K562 (cell line): ENCODE data around the gene ERCC2. TPM values are rescaled to one million over a fixed set of nuclear protein-coding genes. Genes with fewer than 3 reads are reported as not detected.
A peak's percentile ranks its signal among the peaks of the same experiment; 100 is the strongest.

Experiments
- ATAC-seq: fragments of 200-7000 bp; cut with Tn5 transposase; 3 replicates; pipeline ENCODE4 v1.9.1; 2020; ENCODE audit warnings: moderate library complexity
- BruUV-seq: library from RNA; stranded (reverse); fragments of 400-500 nt; replicated peaks from 2 replicates; lab custom pipeline; 2021; lab: Mats Ljungman, UMichigan
- CTCF ChIA-PET: fragments of 300-600 bp; formaldehyde crosslinking; extraction: SDS; loops from one replicate; lab custom pipeline; 2021; ENCODE audit warnings: low intra/inter-chr PET ratio; lab: Yijun Ruan, JAX
- POLR2A ChIA-PET: fragments of 300-600, 350-650 bp; sonication (Branson Sonifier 250); formaldehyde crosslinking; extraction: SDS; loops from one replicate; lab custom pipeline; 2021; ENCODE audit warnings: antibody characterized with exemption, inconsistent platforms; lab: Yijun Ruan, JAX
- DNase-seq, 4 experiments: peaks; one replicate each; pipeline versions ENCODE4 v3.0.0 to v3.0.0-alpha.2; 2011 to 2018; ENCODE audit warnings: low spot score in 3 of 4, mixed read lengths in 3 of 4; ENCODE audit errors: extremely low read depth in 1 of 4
- FAIRE-seq: peaks from 2 replicates; lab custom pipeline; 2011; peaks lifted over from hg19 to GRCh38; lab: Jason Lieb, UNC
- H2AFZ ChIP-seq: 2 replicates; pipeline ENCODE4 v1.6.0; 2011; ENCODE audit warnings: low read depth, low read length, control low read depth, inconsistent platforms
- H3K27ac ChIP-seq: fragments of 200-600 bp; 3 replicates; pipeline ENCODE4 v1.8.0; 2011; ENCODE audit warnings: low read depth, mild to moderate bottlenecking, control low read depth, inconsistent platforms, low read length, moderate library complexity, mixed read lengths; ENCODE audit errors: extremely low read depth
- H3K27me3 ChIP-seq, 2 experiments: fragments of 300-600 bp in 1 of 2; 2 replicates in 1 of 2; 3 replicates in 1 of 2; pipeline versions ENCODE4 v1.6.0 to v1.8.0; 2011; ENCODE audit warnings: inconsistent platforms in 2 of 2, low read length in 2 of 2, mild to moderate bottlenecking in 1 of 2, mixed read lengths in 1 of 2, moderate library complexity in 1 of 2; ENCODE audit not compliant: control insufficient read depth in 2 of 2, insufficient read depth in 2 of 2
- H3K36me3 ChIP-seq: fragments of 300-600 bp; 3 replicates; pipeline ENCODE4 v1.8.0; 2011; ENCODE audit warnings: mild to moderate bottlenecking, low read length, inconsistent platforms; ENCODE audit not compliant: control insufficient read depth, insufficient read depth
- H3K4me1 ChIP-seq, 2 experiments: fragments of 200-600 bp in 1 of 2; replicated peaks in 1 of 2; 2 replicates in 1 of 2; 3 replicates in 1 of 2; pipeline versions ENCODE4 v1.5.1 to v1.8.0; 2011; ENCODE audit warnings: inconsistent platforms in 2 of 2, low read length in 2 of 2, mild to moderate bottlenecking in 1 of 2, mixed read lengths in 1 of 2, moderate library complexity in 1 of 2; ENCODE audit not compliant: control insufficient read depth in 2 of 2, insufficient read depth in 2 of 2
- H3K4me2 ChIP-seq: 2 replicates; pipeline ENCODE4 v1.6.1; 2011; ENCODE audit warnings: low read length, control low read depth, inconsistent platforms, mixed read lengths; ENCODE audit not compliant: insufficient read depth
- H3K4me3 ChIP-seq: fragments of 200-600 bp; sonication (generic), shearing (Covaris generic); 2 replicates; pipeline ENCODE4 v1.5.1; 2016; ENCODE audit warnings: control low read depth, inconsistent platforms
- H3K79me2 ChIP-seq: fragments of 200-600 bp; 3 replicates; pipeline ENCODE4 v1.8.0; 2011; ENCODE audit warnings: low read length, inconsistent platforms; ENCODE audit not compliant: control insufficient read depth, insufficient read depth
- H3K9ac ChIP-seq, 2 experiments: 2 replicates each; pipeline versions ENCODE4 v1.6.0 to v1.6.1; 2011; ENCODE audit warnings: low read depth in 2 of 2, low read length in 2 of 2, control low read depth in 1 of 2, inconsistent platforms in 1 of 2, mild to moderate bottlenecking in 1 of 2, mixed read lengths in 1 of 2; ENCODE audit not compliant: insufficient read depth in 1 of 2
- H3K9me1 ChIP-seq: one replicate; pipeline ENCODE4 v1.6.0; 2011; ENCODE audit warnings: inconsistent platforms, mild to moderate bottlenecking, low read length, moderate library complexity; ENCODE audit not compliant: control insufficient read depth, insufficient read depth
- H3K9me3 ChIP-seq: replicated peaks from 2 replicates; pipeline ENCODE4 v1.5.1; 2011; ENCODE audit warnings: low read depth, low read length, inconsistent platforms; ENCODE audit not compliant: control insufficient read depth, insufficient read depth
- H4K20me1 ChIP-seq: replicated peaks from 2 replicates; pipeline ENCODE4 v1.6.1; 2011; ENCODE audit warnings: low read length, inconsistent platforms, mixed read lengths; ENCODE audit not compliant: control insufficient read depth, insufficient read depth
- FOXA1 ChIP-seq: fragments of 450-650 bp; IDR thresholded peaks from 2 replicates; pipeline ENCODE4 v1.6.1; 2016; ENCODE audit warnings: mild to moderate bottlenecking, borderline replicate concordance
- GTF2E2 ChIP-seq: fragments of 200-800 bp; sonication (Bioruptor generic); IDR thresholded peaks from 2 replicates; pipeline ENCODE4 v1.6.1; 2016; ENCODE audit warnings: missing genetic modification characterization, missing compliant biosample characterization
- RBFOX2 ChIP-seq: fragments of 200-400 bp; formaldehyde crosslinking; IDR thresholded peaks from 2 replicates; pipeline ENCODE4 v1.6.1; 2017; ENCODE audit warnings: low read depth, mild to moderate bottlenecking, low read length, moderate library complexity
- ZKSCAN1 ChIP-seq: fragments of 150-350 bp; IDR thresholded peaks from 2 replicates; pipeline ENCODE4 v1.6.1; 2016; ENCODE audit warnings: low read depth, low read length
- ZNF12 ChIP-seq: sonication (generic); formaldehyde crosslinking; IDR thresholded peaks from 2 replicates; pipeline ENCODE4 v1.4.0; 2020; ENCODE audit warnings: mild to moderate bottlenecking, missing genetic modification reagents
- WGBS: fragments of 100-300 bp; shearing (Covaris generic); methylation state at CpG from one replicate; pipeline ENCODE4 v1.1.6; 2016; ENCODE audit warnings: low coverage, mixed read lengths; ENCODE audit not compliant: insufficient coverage; ENCODE audit errors: missing lambda C conversion rate; 5-methylcytosine and 5-hydroxymethylcytosine counted together
- in situ Hi-C: fragments of 300-500 bp; cut with MboI; formaldehyde crosslinking; loops from 4 replicates; pipeline ENCODE4 v1.15.0; 2018; ENCODE audit warnings: inconsistent platforms, mixed read lengths
- intact Hi-C: fragments of 100-400 bp; cut with micrococcal nuclease; formaldehyde crosslinking; loops from 2 replicates; pipeline ENCODE4 v1.14.2; 2022
- polyA plus RNA-seq, 8 experiments: library from polyadenylated mRNA; depleted of rRNA in 4 of 8; stranded (reverse) in 5 of 8; unstranded in 3 of 8; fragments of >200 nt; fragmentation: Nextera tagmentation in 2 of 8; fragmentation: Illumina TruSeq in 1 of 8; extraction: Ambion mirVana in 2 of 8; extraction: Trizol in 1 of 8; gene quantifications; 2 replicates each; pipeline versions ENCODE4 v1.2.1 to v1.2.3, GENCODE V29; 2011 to 2014; ENCODE audit warnings: inconsistent platforms in 1 of 8, missing spikeins in 1 of 8
- total RNA-seq, 7 experiments: library from RNA; depleted of rRNA in 6 of 7; stranded (reverse); fragments of >200 nt in 6 of 7; fragmentation: Illumina TruSeq in 2 of 7; extraction: Trizol in 2 of 7; gene quantifications; 2 replicates each; pipeline versions ENCODE4 v1.2.1 to v1.2.3, GENCODE V29; 2011 to 2021; ENCODE audit warnings: low replicate concordance in 1 of 7
- TF ChIP-seq, protein P1 (sequence below): fragments of 450-650 bp; formaldehyde crosslinking; IDR thresholded peaks from 2 replicates; pipeline ENCODE4 v1.4.0; 2020; ENCODE audit warnings: mild to moderate bottlenecking
- TF ChIP-seq, protein P2 (sequence below): sonication (generic); formaldehyde crosslinking; IDR thresholded peaks from 2 replicates; pipeline ENCODE4 v1.8.1; 2023; ENCODE audit warnings: mild to moderate bottlenecking, missing genetic modification reagents, moderate library complexity

Gene ERCC2
- total and polyA plus RNA-seq, 9 of the 15 experiments (the other 6 are each of a cell fraction or from before 2014, with no cell fraction given), result 2.2 to 55.9 (median 23.4) TPM

DNA sequence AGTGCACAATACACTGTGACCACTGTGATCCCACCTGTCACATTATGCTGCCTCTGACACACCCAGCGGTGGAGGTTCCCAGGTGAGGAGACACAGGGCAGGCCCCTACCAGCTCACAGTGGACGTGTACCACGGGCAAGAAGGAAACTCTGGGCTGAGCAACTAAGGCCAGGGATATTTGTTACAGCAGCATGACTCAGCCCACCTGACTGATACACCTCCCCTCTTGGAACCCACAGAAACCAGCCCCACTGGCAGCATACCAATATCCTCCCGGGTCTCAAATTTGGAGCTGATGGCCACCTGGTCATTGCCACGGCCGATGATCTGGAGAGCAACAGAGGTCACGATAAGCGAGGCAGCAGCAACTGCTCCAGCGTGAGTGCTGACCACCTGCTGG lies 15.0 kb downstream of the ERCC2 start (continued):
- TF ChIP-seq, protein P1, sequence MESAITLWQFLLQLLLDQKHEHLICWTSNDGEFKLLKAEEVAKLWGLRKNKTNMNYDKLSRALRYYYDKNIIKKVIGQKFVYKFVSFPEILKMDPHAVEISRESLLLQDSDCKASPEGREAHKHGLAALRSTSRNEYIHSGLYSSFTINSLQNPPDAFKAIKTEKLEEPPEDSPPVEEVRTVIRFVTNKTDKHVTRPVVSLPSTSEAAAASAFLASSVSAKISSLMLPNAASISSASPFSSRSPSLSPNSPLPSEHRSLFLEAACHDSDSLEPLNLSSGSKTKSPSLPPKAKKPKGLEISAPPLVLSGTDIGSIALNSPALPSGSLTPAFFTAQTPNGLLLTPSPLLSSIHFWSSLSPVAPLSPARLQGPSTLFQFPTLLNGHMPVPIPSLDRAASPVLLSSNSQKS, result no peak
- TF ChIP-seq ZKSCAN1 (no peak), GTF2E2 (no peak), ZNF12 (CRISPR knock-in tag) (peak; percentile 99)
- TF ChIP-seq, all 486 proteins: peak for 5

DNA sequence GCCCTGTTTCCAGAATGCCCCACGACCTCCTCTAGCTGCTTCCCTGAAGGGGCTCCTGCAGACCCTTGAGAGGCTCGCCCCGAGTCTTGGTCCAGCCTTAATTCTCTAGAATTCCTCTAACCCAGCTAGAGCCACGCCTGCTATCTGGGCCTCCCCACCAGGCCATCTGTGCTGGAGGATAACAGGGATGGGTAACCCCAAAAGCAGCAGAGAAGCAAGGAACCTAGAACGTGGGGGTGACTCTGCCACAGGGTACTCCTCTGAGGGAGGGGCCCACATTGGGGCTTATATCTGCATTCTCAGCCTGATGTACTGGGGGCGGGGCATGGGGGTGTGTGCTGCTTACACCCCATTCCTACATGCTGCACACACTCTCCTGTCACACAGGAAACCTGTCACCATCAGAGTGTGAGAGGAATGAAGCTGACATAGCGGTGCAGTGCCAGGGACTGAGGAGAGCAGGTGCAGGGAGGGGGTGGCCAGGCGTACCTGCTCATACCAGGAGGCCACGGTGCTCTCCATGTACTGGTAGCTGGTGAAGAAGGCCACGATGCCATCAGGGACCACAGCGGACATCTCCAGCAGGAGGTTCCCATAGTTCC lies 16.0 kb downstream of the ERCC2 start:
- H3K79me2 ChIP-seq, result no peaks in the 10 kb centered on the region
- H3K9me3 ChIP-seq, result no peaks in the 10 kb centered on the region
- no peaks in the 10 kb centered on the region for H3K9me1 ChIP-seq
- no TSS peak for BruUV-seq
- 81% methylated on average over 11 of the region's 11 CpGs for WGBS
- intact Hi-C loops, result no loop called here
- no peak overlapping the region for H2AFZ ChIP-seq
- H4K20me1 ChIP-seq, result peaks cover 3% of the 10 kb centered on the region; the same call in 1 of the 2 replicates
- no peak overlapping the region; the same call in 2 of the 3 replicates for H3K27ac ChIP-seq
- H3K4me3 ChIP-seq, result no peak overlapping the region
- FAIRE-seq (no peak), DNase-seq (no peak), ATAC-seq (no peak)
- POLR2A ChIA-PET, result interaction anchor here (0.9 to 2.2 kb wide), 3 partner anchors 9 to 16 kb away, joined by 3 to 6 read pairs (median 3); partner anchors contain the start of gene ERCC2
- H3K27me3 ChIP-seq, result no peaks in the 10 kb centered on the region
- peak overlapping the region in 1 of 2 experiments; percentile 56; a peak in 1 of 4 replicates for H3K9ac ChIP-seq
- peaks cover 0 to 36% of the 10 kb centered on the region in 2 experiments; a peak in 2 of 5 replicates for H3K4me1 ChIP-seq
- H3K4me2 ChIP-seq, result no peak overlapping the region
- in situ Hi-C loops, result no loop called here
- H3K36me3 ChIP-seq, result peaks cover 91% of the 10 kb centered on the region; the same call in 2 of the 3 replicates
- CTCF ChIA-PET, result no interaction called here
- TF ChIP-seq, protein P2, sequence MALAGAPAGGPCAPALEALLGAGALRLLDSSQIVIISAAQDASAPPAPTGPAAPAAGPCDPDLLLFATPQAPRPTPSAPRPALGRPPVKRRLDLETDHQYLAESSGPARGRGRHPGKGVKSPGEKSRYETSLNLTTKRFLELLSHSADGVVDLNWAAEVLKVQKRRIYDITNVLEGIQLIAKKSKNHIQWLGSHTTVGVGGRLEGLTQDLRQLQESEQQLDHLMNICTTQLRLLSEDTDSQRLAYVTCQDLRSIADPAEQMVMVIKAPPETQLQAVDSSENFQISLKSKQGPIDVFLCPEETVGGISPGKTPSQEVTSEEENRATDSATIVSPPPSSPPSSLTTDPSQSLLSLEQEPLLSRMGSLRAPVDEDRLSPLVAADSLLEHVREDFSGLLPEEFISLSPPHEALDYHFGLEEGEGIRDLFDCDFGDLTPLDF, result no peak
- TF ChIP-seq FOXA1, result no peak
- 0 out of 2 replicates have a peak, but pooled peaks have one; percentile 9 for TF ChIP-seq RBFOX2
- TF ChIP-seq, all 486 proteins: peak for 1
